Right renal cortex interstitium (tissue), 3 donors: ENCODE measurements around the gene C1GALT1C1. TPM values are rescaled to one million over a fixed set of nuclear protein-coding genes. Genes with fewer than 3 reads are reported as not detected.
"Not testable (repeated sequence)": the region's sequence is repeated elsewhere in the genome, so short reads cannot be mapped to it uniquely, and the experiment has no call there.

ENCODE experiments used
- DNase-seq, 3 donors: peaks; one replicate each; pipeline ENCODE4 v3.0.0-alpha.2; 2013; ENCODE audit warnings: low read depth in 3 of 3, low spot score in 2 of 3
- polyA plus RNA-seq, 3 donors: library from polyadenylated mRNA; unstranded; fragments of 120-200 nt; gene quantifications; one replicate each; pipeline ENCODE4 v1.2.1, GENCODE V29; 2013; ENCODE audit not compliant: insufficient read length in 3 of 3

C1GALT1C1 gene
- polyA plus RNA-seq = 10 to 100 TPM; 37.5 to 37.8 (median 37.6) TPM

DNA sequence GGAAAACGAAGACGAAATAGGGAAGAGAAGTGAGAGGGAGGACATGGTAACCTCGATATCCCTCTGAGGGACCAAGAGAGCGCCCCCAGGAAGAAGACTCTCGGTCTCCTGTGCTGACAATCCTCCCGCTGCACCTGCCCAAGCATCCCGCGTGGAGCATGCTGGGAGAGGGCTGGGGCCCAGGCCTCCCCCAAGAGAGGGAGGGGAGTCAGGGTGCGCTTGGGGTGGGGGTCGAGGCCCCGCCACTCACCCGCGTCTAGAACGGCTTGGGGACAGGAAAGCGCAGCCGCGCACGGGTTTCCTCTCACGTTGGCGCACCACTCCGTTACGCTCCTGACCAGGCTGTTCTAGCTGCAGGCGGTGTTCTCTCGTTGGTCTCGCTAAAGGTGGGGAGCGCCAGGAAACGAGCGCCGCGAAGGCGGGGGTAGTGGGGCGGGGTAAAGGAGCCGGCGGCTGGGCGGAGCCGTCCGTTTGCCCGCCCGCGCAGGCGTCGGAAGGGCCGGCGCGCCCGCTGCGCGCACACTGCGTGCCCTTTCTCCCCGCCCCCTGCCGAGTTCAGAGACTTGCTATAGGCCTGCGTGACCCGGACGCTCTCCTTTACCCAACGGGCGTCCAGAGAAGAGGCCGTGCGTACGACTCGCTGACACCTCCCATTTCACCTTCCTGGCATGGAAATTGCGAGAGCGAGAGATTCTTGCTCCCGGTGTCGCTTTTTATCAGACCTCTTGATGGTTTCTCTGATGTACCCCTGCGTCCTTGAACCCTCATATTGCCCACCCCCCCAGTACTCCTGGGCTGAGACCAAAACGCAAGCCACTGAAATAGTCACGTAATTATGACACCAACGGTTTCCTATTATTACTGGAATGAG is at the start of gene C1GALT1C1:
C1GALT1C1 (minus strand) TSS at position 388 of the 871 bp plus-strand sequence. CDS start 2,888 bp downstream, outside the sequence.
- peak; percentile 54 to 80 (median 57) for DNase-seq

DNA sequence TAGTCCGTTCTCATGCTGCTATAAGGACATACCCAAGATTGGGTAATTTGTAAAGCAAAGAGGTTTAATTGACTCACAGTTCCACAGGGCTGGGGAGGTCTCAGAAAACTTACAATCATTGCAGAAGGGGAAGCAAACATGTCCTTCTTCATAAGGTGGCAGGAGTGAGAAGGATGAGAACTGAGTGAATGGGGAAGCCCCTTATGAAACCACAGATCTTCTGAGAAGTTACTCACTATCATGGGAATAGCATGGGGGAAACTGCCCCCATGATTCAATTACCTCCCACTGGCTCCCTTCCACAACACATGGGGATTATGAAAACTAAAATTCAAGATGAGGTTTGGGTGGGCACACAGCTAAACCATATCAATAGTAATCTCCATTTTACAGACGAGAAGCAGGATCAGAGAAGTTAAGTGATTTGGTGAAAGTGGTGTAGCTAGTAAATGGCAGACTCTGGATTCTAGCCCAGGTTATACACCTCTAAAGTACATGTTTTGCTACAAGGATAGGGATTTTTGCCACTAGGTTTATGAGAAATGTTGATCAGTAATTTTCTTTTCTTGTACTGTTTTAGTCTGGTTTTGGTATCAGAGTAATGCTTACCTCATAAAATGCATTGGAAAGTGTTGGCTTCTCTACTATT is 47.3 kb upstream of the C1GALT1C1 start:
- DNase-seq = no peak

DNA sequence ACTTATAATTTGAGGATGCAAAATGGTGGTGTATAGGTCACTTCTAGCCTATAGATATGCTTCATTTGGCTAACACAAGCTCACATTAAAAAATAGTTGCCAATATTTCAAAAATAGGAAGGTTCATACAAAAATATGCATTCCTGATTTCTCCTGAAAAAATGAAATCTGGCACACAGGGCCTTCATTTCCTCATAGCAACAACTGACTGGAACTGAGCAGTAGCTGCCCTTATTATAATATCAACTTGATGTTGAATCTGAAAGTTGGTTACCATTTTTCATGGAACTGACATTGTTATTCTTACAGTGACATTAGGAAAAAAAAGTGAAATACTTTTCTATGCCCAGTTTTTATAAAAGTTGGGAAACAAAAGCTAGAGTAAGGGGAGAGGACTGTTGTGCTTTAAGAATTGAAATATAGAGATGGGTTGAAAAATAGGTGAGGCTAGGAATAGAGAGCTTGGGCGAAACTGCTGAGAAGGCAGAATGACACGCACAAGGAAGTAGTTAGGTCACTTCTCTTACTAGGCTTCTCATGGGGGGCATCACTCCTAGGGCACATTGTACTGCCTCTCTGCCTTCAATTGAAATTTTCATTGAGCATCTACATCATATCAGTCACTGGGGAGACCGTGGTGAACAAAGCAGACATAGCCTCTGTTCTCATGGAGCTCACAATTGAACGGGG is 43.1 kb upstream of the C1GALT1C1 start:
- no peak for DNase-seq

DNA sequence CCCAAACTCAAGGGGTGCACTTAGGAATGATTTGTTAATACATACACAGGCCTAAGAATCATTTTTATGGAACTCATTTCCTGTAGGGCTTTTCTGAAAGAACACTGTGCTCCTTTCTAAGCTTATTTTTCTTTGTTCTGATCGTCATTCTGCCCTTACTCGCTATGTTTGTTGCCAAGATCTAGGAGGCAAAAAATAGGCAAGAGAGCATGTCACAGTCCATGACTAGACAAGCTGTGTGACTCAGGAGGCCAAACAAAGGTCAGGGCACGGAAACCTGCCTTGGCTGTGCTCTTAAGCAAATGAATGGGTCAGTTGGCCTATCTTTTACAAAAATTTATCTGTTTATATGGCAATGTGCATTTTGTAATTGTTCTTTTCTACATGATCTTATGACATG is 42.5 kb upstream of the C1GALT1C1 start:
- DNase-seq = no peak

DNA sequence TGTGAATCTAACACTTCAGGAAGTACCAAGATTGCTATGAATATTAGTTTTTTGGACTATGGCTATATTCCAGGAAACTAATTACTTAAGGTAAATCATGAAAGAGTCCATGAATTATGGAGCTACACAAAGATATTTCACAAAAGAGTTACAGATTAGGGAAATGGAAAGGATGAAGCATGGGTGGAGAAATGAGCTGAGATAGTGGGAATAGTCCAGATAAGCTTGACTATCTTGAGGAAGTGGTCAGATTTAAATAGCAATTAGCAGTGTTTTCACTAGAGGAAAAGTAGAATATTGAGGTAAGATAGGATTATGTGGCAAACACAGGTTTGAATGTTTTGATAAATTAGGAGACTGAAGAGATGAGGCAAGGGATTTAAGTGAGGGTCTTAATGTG is 42.1 kb upstream of the C1GALT1C1 start:
- no peak for DNase-seq

DNA sequence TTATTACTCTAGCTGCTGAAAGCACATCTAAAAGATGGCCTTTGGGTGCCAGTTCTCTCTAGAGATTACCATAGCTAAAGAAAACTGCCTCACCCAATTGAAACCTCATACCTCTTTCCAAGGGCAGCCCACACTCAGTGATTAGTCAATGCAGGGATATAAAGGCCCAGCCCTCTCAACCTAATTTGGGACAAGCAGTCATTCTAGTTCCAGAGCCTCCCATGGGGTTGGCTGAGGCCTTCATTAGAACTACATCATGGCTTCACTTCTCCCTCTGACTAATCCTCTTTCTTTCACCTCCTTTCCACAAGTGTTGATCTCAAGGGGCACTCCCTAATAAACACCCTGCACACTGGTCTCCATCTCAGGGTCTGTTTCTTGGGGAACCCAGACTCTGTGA is 38.5 kb upstream of the C1GALT1C1 start:
- DNase-seq = no peak

DNA sequence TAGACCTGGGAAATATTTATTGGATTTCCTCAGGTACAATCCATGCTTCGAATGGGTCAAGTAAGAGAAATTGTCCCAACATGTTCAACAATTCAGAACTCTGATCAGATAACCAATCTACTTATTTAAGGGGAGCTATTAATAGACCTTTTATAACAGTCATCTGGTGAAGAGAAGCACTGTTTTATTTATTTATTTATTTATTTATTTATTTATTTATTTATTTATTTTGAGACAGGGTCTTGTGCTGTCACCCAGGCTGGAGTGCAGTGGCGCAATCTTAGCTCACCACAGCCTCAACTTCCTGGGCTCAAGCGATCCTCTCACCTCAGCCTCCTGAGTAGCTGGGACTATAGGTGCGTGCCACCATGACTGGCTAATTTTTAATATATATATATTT is 34.7 kb upstream of the C1GALT1C1 start:
- DNase-seq = not testable (repeated sequence)

DNA sequence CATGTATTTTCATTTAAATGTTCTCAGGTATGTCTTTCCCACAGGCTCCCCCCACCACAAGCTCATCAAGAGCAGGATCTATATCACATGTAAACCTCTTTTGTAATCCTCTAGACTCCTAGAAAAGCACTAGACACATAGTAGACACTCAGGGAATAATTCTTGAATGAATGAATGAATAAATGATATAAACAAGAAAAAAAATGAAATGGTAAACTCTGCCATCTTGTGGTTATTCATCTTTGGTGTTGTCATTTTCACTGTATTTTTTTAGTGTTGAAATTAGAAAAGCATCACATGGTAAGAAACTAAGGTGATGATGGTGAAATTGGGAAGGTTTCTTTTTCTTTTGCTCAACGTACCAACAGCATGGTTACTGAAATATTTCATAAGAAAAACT is 34.2 kb upstream of the C1GALT1C1 start:
- DNase-seq = no peak

DNA sequence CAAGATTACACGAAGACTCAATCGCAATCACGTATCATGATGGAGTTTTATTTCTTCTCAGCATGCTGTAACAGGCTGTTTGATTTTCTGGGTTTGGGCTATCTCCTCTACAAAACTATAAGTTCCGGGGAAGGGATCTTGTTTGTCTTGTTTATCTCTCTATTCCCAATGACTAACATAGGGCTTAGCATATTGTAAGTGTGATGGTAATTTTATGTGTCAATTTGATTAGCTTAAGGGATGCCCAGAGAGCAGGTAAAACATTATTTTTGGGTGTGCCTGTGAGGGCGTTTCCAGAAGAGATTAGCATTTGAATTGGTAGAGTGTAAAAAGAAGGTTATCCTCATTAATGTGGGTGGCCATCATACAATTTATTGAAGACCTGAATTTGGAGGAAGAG is 32.8 kb upstream of the C1GALT1C1 start:
- no peak for DNase-seq

DNA sequence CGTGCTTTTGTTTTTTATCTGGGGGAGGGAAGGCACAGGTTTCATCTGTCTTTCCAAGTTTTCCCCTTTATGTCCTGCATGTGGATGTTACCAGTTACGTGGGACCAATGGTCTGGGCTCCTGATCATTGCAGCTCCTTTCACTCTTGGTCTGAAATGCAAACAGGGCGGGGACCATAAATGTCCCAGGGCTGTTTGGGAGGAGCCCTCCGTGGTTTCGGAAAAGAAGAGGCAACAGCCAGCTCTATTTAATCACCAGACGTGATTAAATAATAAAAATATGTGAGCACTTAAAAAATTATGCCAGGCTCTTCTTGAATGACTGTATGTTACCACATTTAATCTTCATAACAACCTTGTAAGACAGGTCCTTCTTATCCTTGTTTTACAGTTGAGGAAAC is 30.8 kb upstream of the C1GALT1C1 start:
- no peak for DNase-seq

DNA sequence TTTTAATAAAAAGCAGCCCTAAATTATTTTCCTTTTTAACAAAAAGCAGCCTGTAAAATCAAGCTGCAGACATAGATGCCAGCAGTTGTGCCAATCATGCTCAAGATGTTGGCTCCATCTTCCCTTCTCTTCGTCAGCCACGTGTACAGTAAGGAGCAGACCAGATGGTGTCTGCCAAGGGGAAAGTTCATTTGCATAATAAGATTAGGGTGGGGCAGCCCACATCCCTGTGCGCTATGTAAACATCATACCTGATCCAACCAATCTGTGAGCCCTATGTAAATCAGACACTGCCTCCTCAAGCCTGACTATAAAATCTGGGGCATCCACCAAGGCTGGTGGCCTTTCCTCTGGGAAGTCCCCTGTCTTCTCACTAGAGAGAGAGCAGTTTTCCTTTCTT is 23.1 kb upstream of the C1GALT1C1 start:
- DNase-seq = no peak

DNA sequence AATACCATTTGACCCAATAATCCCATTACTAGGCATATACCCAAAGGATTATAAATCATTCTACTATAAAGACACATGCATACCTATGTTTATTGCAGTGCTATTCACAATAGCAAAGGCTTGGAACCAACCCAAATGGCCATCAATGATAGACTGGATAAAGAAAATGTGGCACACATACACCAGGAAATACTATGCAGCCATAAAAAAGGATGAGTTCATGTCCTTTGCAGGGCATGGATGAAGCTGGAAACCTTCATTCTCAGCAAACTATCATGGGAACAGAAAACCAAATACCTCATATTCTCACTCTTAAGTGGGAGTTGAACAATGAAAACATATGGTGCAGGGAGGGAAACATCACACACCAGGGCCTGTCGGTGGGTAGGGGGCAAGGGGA is 22.4 kb upstream of the C1GALT1C1 start:
- DNase-seq = not testable (repeated sequence)

DNA sequence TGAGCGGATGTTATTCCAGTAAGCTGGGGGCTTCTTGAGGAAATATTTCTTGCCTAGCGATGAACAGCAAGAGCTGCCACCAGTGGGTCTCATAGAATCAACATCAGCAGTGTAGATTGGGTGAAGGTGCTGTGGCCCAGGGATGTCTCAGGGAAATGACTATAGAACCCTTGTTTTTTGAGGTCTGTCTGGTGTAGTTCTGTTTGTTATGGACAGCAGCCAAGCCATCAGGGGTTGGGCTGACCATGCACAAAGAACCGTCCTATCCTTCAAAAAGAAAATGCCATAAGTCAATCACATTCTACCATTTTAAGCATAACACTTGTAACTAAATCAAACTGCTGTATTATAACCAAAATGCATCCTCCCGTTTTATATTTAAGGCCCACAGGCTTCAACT is 17.3 kb upstream of the C1GALT1C1 start:
- no peak for DNase-seq

DNA sequence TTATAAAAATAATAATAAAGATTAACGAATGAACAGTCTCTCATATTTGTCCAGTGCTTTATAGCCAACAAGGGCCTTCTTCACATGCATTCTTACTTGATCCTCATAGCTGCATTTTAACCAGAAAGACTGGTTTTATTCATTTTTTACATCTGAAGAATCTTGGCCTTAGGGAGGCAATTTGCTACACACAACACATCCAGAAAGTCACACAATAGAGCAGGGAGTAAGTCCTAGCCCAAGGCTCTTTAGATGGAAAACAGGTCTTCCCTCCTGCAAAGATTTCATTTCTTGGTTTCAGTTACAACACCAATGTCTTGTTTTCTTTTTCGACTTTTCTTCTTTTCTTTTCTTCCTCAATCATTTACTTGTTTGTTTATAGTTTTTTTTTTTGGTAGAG is 13.0 kb upstream of the C1GALT1C1 start:
- DNase-seq = no peak

DNA sequence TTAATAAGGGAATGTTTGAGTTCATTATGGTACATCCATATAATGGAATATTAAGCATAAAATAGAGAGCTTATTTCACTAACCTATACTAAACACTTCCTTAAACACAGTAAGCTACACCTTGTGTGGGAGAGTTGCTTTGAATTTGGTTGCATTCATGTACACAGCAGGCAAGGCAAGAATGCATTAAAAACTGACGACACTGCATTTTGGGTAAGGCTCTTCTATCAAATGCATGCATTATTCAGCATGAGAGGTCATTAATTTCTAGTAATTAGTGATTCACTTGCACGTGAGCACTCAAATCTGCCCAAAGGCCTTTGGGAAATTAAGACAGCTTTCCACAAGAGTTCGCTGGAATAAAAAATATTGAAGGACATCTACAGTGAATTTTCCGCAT is 8.8 kb upstream of the C1GALT1C1 start:
- DNase-seq = no peak

DNA sequence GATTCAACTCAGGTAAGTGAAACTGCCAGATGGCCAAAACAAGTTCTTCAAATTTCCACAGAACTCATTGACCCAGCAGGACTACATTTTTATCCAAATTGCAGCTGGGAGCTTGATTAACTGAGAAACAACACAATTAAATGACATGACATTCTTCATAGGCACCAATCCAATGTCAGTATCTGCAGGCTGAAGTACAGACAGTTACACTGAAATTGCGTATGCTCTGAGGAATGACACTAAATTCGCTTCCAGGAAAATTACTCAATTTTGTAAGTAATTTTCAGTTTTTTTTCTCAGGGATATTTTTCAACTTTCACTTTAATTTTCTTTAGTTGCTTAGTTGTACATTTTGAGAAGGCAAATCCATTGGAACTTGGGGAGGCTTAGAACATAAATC is 4.5 kb downstream of the C1GALT1C1 start:
- no peak for DNase-seq

DNA sequence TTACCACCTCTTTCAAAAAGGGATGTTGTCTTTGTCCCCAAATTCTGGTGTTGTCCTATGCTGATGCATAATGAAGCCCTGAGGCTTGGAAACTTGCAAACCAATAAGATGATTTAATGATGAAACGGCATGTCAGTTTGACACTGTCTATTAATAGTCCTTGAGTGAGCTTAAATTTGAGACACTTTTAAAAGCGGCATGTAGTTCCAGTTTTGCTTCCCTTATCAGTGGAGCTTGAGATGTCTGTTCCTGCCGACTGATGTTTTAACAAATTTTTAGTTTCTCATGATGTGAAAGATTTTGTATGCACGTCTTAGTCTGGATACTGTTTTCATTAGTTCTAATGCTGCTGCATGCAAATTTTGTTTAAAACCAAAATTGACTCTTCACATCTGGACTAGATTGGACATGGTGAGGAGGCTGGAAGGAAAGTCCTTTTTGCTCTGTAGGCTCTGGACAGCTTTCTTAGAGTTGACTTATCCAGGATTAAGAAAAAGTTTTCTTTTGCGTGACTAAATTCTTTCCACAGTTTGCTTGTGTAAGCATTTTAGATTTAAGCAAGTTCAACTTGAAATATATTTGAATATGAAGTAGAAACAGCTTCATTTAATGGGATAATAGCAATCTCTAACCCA is 11.7 kb downstream of the C1GALT1C1 start:
- no peak for DNase-seq

DNA sequence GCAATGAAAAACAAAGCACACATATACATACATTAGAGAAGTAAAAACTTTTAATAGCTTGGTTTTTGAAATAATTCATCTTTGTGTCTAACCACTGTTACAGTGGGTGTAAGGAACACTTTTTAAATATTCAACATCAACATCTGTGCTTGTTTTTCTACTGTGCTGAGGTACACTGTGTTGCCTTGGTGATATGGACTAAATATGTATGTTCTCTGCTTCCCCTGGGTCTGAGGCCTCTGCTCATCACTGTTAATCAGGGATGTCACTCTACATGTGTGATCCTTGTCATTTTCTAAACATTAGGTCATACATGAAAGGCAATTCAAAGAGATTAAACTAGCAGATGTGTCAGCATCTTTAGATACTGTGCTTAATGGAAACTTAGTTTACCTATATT is 15.0 kb downstream of the C1GALT1C1 start:
- no peak for DNase-seq

DNA sequence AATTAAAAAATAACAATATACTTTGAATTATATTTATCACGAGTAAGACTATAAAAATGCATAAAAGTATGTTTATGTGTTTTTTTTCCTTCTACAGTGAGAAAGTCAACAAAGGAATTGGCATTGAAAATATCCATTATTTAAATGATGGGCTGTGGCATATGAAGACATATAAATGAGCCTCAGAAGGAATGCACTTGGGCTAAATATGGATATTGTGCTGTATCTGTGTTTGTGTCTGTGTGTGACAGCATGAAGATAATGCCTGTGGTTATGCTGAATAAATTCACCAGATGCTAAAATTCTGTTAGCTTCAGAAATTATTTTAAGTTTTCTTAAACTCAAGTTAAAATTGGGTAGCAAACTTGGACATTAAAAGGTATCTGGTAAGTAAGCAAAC is 17.8 kb downstream of the C1GALT1C1 start:
- DNase-seq = no peak

DNA sequence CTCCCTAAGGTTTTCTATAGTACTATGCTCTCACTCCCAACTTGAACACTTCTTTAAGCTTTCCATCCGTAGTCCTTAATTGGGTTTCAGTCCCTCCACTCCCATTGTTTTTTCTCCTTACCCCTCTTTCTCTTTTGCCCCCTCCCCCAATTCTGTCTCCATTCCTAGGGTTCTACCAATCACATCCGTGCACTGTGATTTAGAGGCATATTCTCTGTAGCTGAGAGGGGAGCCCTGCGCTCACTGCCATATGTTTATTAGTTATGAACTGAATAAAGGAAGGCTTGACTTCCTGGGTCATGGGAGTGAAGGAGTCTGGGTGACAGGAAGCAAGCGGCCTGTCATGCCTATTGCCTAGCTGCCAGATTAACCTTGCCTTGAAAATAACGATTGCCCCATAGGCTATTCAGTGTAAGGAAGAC is 25.5 kb downstream of the C1GALT1C1 start:
- DNase-seq = peak in 1 of 3 donors; percentile 5
